ENCODE measurements around the gene MT1E.

MT1E gene

DNA sequence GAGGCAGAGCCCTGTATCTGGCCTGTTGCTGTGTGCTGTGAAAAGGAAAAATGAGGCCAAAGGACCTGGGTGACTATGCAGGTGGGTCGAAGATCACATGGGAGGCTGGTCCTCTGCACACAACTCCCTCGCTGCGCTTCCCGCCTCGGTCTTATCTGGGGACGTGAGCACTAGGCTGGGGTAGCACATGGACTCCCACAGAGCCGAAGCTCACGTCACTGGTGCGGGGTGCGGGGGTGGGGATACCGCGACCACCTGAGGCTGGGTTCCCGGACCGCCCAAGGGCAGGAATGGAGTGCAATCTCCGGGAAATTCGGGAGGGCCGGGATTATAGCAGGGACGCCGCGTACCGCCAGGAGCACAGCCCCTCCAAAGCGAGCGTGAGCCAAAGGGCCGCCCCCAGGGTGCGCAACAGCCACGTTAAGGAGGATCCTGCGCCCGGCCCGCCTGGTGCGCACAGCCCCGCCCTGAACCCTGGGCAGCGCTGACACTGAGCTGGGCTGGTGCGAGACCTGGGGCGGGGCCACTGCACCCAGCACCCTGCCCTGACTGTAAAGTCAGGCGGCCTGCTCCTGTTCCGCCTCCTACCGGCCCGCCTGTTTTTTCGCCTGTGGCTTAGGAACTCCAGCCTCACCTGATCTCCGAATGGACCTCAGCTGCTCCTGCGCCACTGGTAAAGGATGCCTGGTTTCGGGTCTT, 17.6 kb downstream of the MT1E start:
- DNase-seq (ENCODE audit: extremely low read depth, low read depth): no peak
- TF ChIP-seq, protein P1, sequence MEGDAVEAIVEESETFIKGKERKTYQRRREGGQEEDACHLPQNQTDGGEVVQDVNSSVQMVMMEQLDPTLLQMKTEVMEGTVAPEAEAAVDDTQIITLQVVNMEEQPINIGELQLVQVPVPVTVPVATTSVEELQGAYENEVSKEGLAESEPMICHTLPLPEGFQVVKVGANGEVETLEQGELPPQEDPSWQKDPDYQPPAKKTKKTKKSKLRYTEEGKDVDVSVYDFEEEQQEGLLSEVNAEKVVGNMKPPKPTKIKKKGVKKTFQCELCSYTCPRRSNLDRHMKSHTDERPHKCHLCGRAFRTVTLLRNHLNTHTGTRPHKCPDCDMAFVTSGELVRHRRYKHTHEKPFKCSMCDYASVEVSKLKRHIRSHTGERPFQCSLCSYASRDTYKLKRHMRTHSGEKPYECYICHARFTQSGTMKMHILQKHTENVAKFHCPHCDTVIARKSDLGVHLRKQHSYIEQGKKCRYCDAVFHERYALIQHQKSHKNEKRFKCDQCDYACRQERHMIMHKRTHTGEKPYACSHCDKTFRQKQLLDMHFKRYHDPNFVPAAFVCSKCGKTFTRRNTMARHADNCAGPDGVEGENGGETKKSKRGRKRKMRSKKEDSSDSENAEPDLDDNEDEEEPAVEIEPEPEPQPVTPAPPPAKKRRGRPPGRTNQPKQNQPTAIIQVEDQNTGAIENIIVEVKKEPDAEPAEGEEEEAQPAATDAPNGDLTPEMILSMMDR (IDR thresholded peaks at IDR 0.05; ENCODE audit: low read depth, low read length): peak; percentile 25

DNA sequence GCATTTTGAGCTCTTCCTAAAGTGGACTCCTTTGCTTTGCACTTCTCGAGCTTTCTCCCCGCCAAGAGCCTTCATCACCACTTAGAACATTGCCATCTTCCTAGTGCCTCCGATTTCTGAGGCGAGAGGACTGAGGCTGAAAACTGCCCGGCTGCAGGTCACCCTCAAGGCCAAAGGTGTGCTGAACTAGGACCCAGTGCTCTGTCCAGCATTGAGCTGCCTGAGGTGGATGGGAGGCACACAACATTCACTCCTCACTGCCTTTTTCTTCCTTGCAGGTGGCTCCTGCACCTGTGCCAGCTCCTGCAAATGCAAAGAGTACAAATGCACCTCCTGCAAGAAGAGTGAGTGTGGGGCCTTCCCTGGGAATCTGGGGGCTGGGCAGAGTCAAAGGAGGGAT, 18.3 kb downstream of the MT1E start:
- TF ChIP-seq, protein P1 (IDR thresholded peaks at IDR 0.05; ENCODE audit: low read depth, low read length): no peak
- no peak for DNase-seq (ENCODE audit: extremely low read depth, low read depth)

DNA sequence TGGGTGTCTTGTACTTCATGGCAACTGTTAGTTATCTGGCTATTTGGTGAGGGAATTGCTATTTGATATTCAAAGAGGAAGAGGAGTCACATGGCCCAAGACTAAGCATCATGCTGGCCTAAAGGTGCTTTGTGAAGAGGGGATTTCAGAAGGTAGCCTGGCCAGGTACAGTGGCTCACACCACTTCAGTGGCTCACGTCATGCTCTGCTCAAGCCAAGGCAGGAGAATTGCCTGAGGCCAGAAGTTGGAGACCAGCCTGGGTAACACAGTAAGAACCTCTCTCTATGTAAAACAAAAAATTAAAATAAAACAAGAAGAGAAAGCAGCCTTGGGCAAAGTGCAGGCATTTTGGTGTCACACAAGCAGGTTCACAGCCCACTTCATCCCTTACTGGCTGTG, 19.7 kb downstream of the MT1E start:
- TF ChIP-seq, protein P1 (IDR thresholded peaks at IDR 0.05; ENCODE audit: low read depth, low read length): no peak
- no peak for DNase-seq (ENCODE audit: extremely low read depth, low read depth)

DNA sequence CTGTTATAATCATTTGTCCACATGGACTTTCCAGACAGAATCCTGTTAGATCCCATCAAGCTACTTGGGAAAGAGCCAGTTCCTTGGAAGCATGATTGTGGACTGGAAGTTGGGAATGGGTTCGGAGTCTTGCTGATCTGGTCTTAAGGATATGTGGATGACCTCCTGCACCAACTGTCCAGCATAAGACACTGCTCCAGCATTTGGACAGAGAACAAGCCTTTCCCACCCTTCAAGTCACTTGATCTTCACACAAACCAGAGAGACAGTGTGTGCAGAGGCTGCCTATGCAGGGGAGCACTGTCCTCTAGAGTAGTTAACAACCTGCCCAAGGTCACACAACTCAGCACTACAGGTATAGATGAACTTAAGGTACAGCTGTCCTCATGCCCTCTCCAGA, 20.3 kb downstream of the MT1E start:
- no peak for DNase-seq (ENCODE audit: extremely low read depth, low read depth)
- TF ChIP-seq, protein P1 (IDR thresholded peaks at IDR 0.05; ENCODE audit: low read depth, low read length): no peak

DNA sequence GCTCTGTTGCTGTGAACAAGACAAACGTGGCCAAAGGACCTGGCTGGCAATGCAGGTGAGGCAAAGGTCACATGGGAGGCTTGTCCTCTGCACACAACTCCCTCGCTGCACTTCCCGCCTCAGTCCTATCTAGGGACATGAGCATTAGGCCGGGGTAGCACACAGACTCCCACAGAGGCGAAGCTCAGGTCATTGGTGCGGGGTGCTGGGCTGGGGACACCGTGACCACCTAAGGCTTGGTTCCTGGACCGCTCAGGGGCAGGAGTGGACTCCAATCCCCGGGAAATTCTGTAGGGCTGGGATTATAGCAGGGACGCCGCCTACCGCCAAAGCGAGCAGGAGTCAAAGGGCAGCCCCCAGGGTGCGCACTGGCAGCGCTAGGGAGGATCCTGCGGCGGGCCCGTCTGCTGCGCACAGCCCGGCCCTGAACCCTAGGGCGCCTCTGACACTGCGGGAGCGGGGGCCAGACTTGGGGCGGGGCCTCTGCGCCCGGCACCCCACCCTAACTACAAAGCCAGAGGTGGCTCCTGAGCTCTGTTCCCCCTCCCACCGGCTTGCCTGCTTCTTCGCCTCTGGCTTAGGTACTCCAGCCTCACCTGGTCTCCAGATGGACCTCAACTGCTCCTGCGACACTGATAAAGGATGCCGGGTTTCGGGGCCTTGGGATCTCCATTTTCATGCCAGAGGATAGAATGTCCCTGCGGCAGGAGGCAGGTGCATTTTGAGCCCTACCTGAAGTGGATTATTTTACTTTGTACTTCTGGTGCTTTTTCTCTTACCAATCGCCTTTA, 22.3 kb downstream of the MT1E start:
- DNase-seq (ENCODE audit: extremely low read depth, low read depth): no peak
- TF ChIP-seq, protein P1 (IDR thresholded peaks at IDR 0.05; ENCODE audit: low read depth, low read length): no peak

DNA sequence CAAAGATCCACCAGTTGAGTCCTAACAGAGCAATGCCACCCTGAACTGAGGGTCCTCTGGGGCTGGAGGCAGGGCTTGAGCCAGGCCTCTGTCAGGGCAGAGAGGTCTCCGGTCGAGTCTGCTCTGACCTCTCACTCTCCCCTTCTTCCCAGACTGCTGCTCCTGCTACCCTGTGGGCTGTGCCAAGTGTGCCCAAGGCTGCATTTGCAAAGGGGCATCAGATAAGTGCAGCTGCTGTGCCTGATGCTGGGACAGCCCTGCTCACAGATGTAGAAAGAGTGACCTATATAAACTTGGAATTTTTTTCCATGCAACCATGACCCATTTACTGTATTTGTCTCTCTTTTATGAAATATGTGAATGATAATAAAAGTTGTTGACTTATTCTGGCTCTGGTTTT, 23.7 kb downstream of the MT1E start:
- no peak for DNase-seq (ENCODE audit: extremely low read depth, low read depth)
- TF ChIP-seq, protein P1 (IDR thresholded peaks at IDR 0.05; ENCODE audit: low read depth, low read length): no peak

DNA sequence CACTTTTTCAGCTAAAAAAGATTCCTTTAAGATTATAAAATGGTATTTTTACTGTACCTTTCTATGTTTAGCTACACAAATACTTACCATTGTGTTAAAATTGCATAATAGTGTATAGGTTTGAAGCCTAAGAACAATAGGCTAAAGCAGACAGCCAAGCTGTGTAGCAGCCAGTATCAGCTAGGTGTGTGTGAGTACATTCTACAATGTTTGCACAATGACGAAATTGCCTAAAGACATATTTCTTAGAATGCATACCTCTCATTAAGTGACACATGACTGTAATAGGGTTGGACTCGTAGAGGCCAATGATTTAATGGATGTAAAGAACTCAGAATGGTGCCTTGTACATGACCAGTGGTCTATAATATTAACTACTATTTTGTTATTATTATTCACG, 24.2 kb downstream of the MT1E start:
- DNase-seq (ENCODE audit: extremely low read depth, low read depth): no peak
- TF ChIP-seq, protein P1 (IDR thresholded peaks at IDR 0.05; ENCODE audit: low read depth, low read length): no peak

Data from AG09319 (cell line).